Stimulated activated CD8-positive, alpha-beta memory T cell treated with anti-CD3 and anti-CD28 coated beads, Interleukin-2, amount 100 ng/mL, for 1 hour (primary cell): Measurements from ENCODE around the gene RABL6.
A peak's percentile ranks its signal among the peaks of the same experiment; 100 is the strongest.
"Not testable (repeated sequence)": the region's sequence is repeated elsewhere in the genome, so short reads cannot be mapped to it uniquely, and the experiment has no call there.

Source experiments
- DNase-seq, 2 donors: peaks; one replicate each; pipeline ENCODE4 v3.0.0-alpha.2; 2020; ENCODE audit warnings: low read depth in 2 of 2

The RABL6 gene

GRCh38 chr9:136881691-136882108 lies 74.0 kb downstream of the RABL6 start:
- no peak for DNase-seq

GRCh38 chr9:136882109-136882946 lies 74.6 kb downstream of the RABL6 start:
- peak; percentile 81 to 86 for DNase-seq

- not testable (repeated sequence) for DNase-seq
Observed at GRCh38 chr9:136882947-136883283, 75.2 kb downstream of the RABL6 start.

- DNase-seq = not testable (repeated sequence)
Observed at GRCh38 chr9:136883670-136884069, 75.9 kb downstream of the RABL6 start.

- peak; percentile 93 to 95 for DNase-seq
Observed at GRCh38 chr9:136885950-136886578, 78.3 kb downstream of the RABL6 start, which contains the start of gene TRAF2. TRAF2 (plus strand) TSS chr9:136886516; CDS start chr9:136898741, 12,225 bp downstream.

GRCh38 chr9:136886610-136887597 lies 79.2 kb downstream of the RABL6 start:
- DNase-seq = peak in 1 of 2 donors; percentile 66

- DNase-seq = no peak
Observed at GRCh38 chr9:136888454-136888853, 80.7 kb downstream of the RABL6 start.

- no peak for DNase-seq
Observed at GRCh38 chr9:136889858-136890257, 82.1 kb downstream of the RABL6 start.

- DNase-seq = no peak
Observed at GRCh38 chr9:136890661-136891060, 82.9 kb downstream of the RABL6 start.
